Stimulated activated CD4-positive, alpha-beta T cell treated with anti-CD3 and anti-CD28 coated beads, Interleukin-2, amount 100 ng/mL, for 4 hours (primary cell): ENCODE results near the gene CEP72.
"Not testable (repeated sequence)": the region's sequence is repeated elsewhere in the genome, so short reads cannot be mapped to it uniquely, and the experiment has no call there.

Experiments used
- DNase-seq: peaks from one replicate; pipeline ENCODE4 v3.0.0-alpha.2; 2020; ENCODE audit warnings: low read depth

Gene CEP72

DNA sequence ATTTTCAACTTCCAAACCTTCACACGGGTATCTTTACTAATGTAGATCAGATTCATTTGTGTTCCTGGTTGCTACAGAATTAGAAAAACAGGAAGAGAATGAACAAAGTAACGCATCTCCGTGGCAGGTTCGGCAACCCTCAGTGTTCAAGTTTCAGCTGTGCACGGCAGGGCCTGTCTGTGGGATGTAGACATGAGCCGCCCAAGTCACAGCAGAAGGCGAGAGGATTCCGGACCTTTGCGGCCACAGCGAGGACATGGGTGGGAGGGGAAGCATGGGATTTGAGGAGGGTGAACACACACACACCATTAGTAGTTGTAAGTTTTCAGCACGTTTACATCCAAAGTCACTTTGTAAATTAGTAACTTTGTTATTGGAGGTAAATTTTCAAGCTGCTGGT lies 31.7 kb upstream of the CEP72 start:
- no peak for DNase-seq

- no peak for DNase-seq
These were observed 30.9 kb upstream of the CEP72 start for GRCh38 chr5:581266-581665.

GRCh38 chr5:581941-582340 lies 30.2 kb upstream of the CEP72 start:
- DNase-seq: no peak

DNA sequence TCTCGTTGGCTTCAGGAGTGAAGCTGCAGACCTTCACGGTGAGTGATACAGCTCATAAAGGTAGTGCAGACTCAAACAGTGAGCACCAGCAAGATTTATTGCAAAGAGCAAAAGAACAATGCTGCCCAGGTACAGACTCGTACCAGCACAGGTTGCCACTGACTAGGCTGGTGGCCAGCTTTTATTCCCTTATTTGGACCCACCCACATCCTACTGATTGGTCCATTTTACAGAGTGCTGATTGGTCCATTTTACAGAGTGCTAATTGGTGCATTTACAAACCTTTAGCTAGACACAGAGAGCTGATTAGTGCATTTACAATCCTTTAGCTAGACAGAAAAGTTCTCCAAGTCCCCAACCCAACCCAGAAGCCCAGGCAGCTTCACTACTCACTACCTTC lies 29.7 kb upstream of the CEP72 start:
- DNase-seq: not testable (repeated sequence)

- no peak for DNase-seq
These were observed 29.1 kb upstream of the CEP72 start for GRCh38 chr5:582936-583635.

DNA sequence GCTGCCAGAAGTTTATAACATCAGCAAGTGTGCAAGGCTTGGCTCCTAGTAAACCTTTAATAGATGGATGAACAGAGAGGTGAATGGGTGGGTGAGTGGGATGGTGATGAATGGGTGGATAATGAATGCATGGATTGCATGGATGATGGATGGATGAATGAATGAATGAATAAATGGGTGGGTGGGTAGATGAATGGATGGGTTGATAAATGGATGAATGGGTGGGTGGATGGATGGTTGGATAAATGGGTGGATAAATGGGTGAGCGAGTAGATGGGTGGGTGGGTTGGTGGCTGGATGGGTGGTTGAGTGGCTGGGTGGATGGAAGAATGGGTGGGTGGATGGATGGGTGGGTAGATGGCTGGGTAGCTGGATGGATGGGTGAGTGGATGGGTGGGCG lies 28.5 kb upstream of the CEP72 start:
- DNase-seq: no peak

- DNase-seq: no peak
These were observed 27.9 kb upstream of the CEP72 start for GRCh38 chr5:584216-584615.

- no peak for DNase-seq
These were observed 27.3 kb upstream of the CEP72 start for GRCh38 chr5:584846-585245.

DNA sequence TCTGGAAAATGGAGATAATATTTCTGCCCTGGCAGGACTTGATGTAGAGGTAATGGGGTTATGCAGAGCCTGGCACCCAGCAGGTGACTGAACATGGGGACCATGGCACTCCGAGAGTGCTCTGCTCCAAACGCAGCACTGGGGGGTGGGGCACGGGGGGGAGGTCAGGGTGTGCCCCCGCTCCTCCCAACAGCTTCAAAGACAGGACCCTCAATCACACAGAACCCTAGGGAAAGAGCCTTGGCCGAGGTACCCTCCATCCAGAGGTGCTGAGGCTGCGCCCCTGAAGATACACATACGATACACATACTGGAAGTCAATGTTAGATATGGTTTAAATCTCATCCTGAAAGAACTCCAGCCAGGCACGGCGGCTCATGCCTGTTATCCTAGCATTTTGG lies 26.6 kb upstream of the CEP72 start:
- no peak for DNase-seq

- DNase-seq: no peak
These were observed 26.0 kb upstream of the CEP72 start for GRCh38 chr5:585962-586628.

DNA sequence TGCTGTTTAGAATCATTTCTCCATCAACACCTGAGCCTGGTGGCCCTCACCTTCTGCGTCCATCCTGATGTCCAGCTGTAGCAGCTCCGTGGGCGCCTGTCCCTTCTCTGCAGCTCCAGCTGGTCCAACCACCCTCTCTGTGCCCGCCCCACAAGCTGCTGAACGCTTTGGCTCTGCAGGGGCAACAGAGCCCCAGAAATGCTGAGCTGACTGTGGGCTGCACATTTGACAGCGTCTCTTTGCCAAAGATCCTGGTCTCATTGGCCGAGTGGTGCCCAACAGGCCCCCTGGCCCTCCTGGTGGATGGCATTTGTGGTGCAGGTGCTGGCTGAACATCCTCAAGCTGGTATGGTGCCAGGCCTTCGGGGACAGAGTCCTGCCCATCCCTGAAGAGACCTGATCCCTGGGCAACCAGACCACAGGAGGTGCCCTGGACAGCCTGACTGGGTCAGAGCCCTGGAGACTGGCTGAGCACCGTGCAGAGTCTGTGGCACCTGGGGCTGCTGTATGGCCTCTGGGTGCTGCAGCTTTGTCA lies 25.3 kb upstream of the CEP72 start:
- no peak for DNase-seq

DNA sequence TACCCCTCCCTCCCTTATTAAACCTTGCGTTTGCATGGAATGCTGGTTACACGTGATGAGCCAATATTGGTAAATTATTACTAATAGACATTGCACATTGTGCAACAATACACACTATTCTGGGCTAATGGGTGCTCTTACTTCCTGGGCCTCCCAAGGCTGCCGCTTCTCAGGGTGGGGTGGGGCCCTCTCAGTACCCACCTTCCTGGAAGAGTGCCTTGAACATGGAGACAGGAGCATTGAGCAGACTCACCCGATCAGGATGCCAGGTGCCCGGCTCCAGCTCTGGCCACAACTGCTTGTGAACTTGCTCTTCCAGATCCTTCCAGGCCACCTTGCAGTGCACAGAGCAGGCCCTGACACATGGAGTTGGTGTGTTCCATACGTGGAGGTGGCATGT lies 24.7 kb upstream of the CEP72 start:
- no peak for DNase-seq

DNA sequence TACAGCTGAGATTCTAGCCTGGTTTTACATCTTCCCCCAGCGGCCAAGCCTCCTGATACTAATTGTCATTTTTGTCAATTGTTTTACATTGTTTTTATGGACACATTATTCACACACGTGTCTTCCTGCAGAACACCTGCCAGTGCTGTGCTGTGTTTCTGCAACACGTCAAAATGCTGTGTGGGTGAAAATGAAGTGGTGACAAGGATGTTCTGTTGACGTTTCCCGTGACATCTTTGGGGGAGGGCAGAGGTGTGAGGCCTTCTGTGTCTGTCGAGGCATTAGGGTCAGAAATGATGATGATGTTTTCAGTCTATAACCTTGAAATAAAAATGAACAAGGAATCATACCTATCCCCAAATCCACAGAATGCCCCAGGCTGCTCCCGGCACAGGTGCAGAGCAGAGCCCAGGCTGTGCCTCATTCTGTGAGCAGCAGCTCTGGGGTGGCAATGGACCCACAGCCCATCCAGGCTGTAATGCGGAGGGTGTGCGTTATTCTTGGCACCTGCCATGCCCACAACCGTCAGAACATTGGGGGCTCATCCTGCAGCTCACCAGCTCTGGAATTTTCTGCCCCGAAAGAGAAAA lies 23.6 kb upstream of the CEP72 start:
- no peak for DNase-seq

- DNase-seq: no peak
These were observed 23.0 kb upstream of the CEP72 start for GRCh38 chr5:589173-589572.

- no peak for DNase-seq
These were observed 22.6 kb upstream of the CEP72 start for GRCh38 chr5:589588-589987.

DNA sequence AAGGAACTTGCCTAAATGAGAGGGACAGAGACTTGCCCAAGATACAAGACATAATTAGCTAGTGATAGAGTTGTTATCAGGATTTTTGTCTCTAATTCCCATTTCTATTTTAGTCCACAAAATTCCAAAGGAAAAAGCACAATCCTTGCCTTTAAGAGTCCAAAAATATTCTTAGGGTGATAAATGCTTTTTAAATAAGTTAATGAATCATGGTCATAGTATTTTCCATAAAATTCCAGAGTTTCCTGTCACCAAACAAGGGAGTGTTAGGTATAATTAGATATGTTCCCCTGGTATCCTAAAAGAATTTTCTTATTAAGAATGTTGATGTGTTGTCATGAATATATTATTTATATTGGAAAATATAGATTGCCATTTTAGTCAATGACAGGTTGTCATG lies 21.8 kb upstream of the CEP72 start:
- DNase-seq: no peak

GRCh38 chr5:591746-592145 lies 20.4 kb upstream of the CEP72 start:
- DNase-seq: no peak

GRCh38 chr5:592158-592557 lies 20.0 kb upstream of the CEP72 start:
- DNase-seq: no peak

DNA sequence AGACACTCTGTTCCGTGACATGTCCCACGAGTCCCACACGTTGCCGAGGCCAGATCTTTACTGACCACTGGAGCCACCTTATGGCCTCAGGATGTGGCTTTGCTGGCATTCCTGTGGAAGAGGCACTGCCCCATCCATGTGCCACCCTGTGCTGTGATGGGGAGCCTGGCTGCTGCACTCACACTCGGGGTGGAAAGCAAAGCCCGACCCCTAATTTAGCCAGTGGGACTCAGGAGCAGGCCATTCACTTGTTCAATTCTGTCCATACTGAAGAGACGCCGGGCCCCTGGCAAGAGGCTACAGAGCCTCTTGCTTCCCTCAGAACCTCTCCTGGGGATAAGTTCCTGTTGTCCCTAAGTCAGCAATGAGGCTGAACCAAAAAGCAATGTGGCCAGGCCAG lies 18.6 kb upstream of the CEP72 start:
- DNase-seq: no peak

DNA sequence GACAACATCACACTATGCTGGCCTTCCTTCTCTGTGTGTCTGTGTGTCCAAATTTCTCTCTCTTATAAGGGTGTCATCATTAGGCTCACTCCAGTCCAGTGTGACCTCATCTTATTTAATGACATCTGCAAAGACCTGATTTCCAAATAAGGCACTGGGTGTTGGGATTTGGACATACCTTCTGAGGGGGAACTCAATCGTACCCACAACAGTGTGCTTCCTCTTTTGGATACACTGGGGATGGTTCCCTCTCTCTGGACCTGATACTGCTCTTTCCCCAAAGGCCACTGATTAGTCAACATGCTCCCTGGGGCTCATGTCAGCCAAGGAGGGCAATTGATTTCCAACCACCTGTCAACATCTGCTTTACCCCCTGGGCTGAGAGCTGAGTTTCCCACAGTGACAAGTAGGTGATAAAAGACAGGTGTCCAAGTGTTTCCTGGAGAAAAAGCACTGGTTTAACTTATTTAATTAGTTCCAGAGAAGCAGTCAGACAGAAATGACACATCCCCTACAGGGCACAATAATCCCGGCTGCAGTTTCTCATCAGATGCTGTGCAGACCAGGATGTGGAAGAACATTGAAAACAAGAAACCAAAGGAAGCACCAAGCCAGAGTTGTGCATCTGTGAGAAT lies 17.8 kb upstream of the CEP72 start:
- DNase-seq: no peak

DNA sequence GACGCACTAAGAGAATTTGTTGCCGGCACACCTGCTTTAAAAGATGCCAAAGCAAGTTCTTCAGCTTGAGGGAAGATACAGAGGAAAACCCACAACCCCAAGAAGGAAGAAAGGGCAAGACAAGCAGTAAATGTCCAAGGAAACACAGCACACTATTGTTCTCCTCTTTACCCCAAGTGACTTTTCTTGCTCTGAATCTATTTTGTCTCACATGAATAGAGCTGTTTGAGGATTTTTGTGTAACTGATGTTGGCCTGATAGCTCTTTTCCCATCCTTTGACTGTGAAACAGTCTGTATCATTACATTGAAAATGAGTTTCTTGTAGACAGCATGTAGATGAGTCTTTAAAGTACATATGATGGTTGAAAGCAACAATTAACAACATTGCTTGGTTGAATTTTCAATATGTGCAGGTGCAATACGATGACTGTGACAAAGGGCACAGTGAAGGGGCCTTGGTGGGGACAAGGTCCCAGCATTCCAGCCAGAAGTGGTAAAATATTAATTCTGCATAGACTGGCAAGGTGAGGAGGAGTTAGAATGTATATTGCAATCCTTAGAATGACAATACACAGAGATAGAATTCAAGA lies 16.8 kb upstream of the CEP72 start:
- no peak for DNase-seq

GRCh38 chr5:597871-598563 lies 14.1 kb upstream of the CEP72 start:
- DNase-seq: no peak
